Osteoblast (primary cell): Measurements from ENCODE around the gene BOK. TPM values are rescaled to one million over a fixed set of nuclear protein-coding genes. Genes with fewer than 3 reads are reported as not detected.

Experiments used
- DNase-seq: peaks from one replicate; pipeline ENCODE4 v3.0.0; 2011; ENCODE audit warnings: low spot score, mixed read lengths; ENCODE audit not compliant: insufficient read length; ENCODE audit errors: missing footprints
- H2AFZ ChIP-seq: 2 replicates; pipeline ENCODE4 v1.6.0; 2011; ENCODE audit warnings: mild to moderate bottlenecking, low read length
- H3K27ac ChIP-seq: 2 replicates; pipeline ENCODE4 v1.5.1; 2011; ENCODE audit warnings: mild to moderate bottlenecking, low read depth, low read length, moderate library complexity
- H3K27me3 ChIP-seq: 2 replicates; pipeline ENCODE4 v1.6.0; 2012; ENCODE audit warnings: mild to moderate bottlenecking, control low read depth, inconsistent platforms, low read length, moderate library complexity; ENCODE audit not compliant: insufficient read depth
- H3K36me3 ChIP-seq: 2 replicates; pipeline ENCODE4 v1.5.1; 2011; ENCODE audit warnings: mild to moderate bottlenecking, low read length, control low read depth, moderate library complexity; ENCODE audit not compliant: insufficient read depth
- H3K4me1 ChIP-seq: 2 replicates; pipeline ENCODE4 v1.5.1; 2011; ENCODE audit warnings: mild to moderate bottlenecking, low read length, control low read depth, moderate library complexity; ENCODE audit not compliant: insufficient read depth
- H3K4me2 ChIP-seq: 2 replicates; pipeline ENCODE4 v1.6.0; 2011; ENCODE audit warnings: mild to moderate bottlenecking, low read length; ENCODE audit not compliant: insufficient read depth
- H3K4me3 ChIP-seq: fragments of 200-600 bp; sonication (generic); 3 replicates; pipeline ENCODE4 v1.5.1; 2012; ENCODE audit warnings: mild to moderate bottlenecking, low read length, inconsistent platforms; ENCODE audit not compliant: insufficient read depth
- H3K79me2 ChIP-seq: 2 replicates; pipeline ENCODE4 v1.6.0; 2012; ENCODE audit warnings: mild to moderate bottlenecking, low read length, control low read depth, inconsistent platforms; ENCODE audit not compliant: insufficient read depth
- H3K9me3 ChIP-seq: 2 replicates; pipeline ENCODE4 v1.5.1; 2011; ENCODE audit warnings: low read depth, low read length, control low read depth
- H4K20me1 ChIP-seq: 2 replicates; pipeline ENCODE4 v1.6.0; 2012; ENCODE audit warnings: mild to moderate bottlenecking, low read length, control low read depth; ENCODE audit not compliant: insufficient read depth
- total RNA-seq: library from RNA; depleted of rRNA; stranded (reverse); fragments of >200 nt; gene quantifications from 2 replicates; pipeline ENCODE4 v1.2.3, GENCODE V29; 2012
- TF ChIP-seq, protein P1 (sequence below): IDR thresholded peaks from 2 replicates; pipeline ENCODE4 v1.5.1; 2011; ENCODE audit warnings: mild to moderate bottlenecking, low read depth, low read length, moderate library complexity; ENCODE audit errors: extremely low read depth

BOK gene
- total RNA-seq, 1 donor: 41.3 TPM

DNA sequence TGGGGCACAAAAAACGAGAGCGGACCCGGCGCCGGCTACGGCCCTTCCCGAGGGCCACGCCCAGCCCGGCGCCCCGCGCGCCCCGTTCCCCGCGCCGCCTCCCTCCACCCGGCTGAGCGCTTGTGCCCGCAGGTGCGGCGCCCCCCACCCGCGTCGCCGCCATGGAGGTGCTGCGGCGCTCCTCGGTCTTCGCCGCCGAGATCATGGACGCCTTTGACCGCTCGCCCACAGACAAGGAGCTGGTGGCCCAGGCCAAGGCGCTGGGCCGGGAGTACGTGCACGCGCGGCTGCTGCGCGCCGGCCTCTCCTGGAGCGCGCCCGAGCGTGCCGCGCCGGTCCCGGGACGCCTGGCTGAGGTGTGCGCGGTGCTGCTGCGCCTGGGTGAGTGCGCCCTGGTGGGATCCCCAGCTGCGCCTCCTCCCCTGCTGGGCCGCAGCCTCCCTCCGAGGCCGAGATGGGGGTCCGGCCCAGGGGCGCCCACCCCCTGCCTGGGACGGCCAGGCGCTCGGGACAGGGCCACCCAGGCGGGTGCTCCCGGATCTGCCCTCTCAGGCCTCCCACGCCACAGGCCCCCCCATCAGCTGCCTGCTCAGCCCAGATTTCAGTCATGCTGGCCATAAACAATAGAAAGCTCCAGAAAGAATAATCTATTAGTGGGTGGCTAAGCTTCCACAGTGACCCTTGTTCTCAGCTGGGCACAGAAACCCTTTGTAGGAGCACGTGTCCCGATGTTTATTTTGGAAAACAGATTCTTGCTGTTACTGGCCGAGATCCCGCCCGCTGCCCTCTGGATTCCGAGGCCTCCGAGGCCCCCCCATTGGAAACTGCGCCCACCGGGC, 997 bp downstream of the BOK start:
- Histone ChIP-seq H4K20me1 (peaks cover 38% of the 10 kb centered on the region), H3K4me2 (peak overlapping the region; percentile 82), H3K4me3 (peak overlapping the region; percentile 83), H2AFZ (peak overlapping the region; percentile 34), H3K4me1 (peaks cover 26% of the 10 kb centered on the region), H3K9me3 (no peaks in the 10 kb centered on the region), H3K36me3 (peaks cover 14% of the 10 kb centered on the region), H3K27ac (peak overlapping the region; percentile 37), H3K79me2 (peaks cover 38% of the 10 kb centered on the region), H3K27me3 (no peaks in the 10 kb centered on the region)
- DNase-seq: peak; percentile 95
- TF ChIP-seq, protein P1, sequence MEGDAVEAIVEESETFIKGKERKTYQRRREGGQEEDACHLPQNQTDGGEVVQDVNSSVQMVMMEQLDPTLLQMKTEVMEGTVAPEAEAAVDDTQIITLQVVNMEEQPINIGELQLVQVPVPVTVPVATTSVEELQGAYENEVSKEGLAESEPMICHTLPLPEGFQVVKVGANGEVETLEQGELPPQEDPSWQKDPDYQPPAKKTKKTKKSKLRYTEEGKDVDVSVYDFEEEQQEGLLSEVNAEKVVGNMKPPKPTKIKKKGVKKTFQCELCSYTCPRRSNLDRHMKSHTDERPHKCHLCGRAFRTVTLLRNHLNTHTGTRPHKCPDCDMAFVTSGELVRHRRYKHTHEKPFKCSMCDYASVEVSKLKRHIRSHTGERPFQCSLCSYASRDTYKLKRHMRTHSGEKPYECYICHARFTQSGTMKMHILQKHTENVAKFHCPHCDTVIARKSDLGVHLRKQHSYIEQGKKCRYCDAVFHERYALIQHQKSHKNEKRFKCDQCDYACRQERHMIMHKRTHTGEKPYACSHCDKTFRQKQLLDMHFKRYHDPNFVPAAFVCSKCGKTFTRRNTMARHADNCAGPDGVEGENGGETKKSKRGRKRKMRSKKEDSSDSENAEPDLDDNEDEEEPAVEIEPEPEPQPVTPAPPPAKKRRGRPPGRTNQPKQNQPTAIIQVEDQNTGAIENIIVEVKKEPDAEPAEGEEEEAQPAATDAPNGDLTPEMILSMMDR: no peak

DNA sequence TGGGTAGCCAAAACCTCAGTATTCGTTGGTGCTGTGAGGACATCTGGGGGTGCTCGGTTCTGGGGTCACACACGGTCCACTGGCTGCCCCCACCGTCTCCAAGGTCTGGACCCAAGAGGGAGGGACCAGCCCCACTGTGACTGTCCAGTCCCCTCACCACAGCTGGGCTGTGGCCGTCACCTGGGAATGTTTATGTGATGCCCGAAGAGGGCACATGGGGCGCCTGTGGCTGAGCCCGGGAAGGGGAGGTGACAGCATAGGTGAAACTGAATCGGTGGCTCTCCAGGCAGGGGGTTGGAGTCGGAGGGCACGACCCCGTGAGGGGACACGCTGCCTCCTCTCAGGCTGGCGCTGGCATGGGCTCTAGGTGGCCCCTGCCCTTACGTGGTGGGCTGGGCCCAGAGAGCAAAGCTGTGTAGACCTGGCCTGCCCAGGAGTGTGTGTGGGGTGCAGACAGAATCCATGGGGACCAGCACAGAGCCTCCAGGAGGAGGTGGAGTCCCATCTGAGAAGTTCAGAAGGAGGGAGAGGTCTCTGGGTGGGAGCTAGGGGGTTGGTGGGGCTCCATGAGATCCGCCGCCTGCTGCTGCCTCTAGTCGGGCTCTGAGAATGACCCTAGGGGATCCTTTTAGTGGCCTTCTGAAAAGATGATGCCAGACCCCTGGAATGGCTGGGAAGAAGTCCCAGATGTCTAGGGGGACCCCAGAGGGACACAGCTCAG, 1.8 kb downstream of the BOK start:
- Histone ChIP-seq H3K9me3 (no peaks in the 10 kb centered on the region), H3K4me3 (peak overlapping the region; percentile 83), H4K20me1 (peaks cover 41% of the 10 kb centered on the region), H3K36me3 (peaks cover 14% of the 10 kb centered on the region), H3K79me2 (peaks cover 45% of the 10 kb centered on the region), H3K27me3 (no peaks in the 10 kb centered on the region), H3K27ac (peak overlapping the region; percentile 48), H3K4me1 (peaks cover 26% of the 10 kb centered on the region), H2AFZ (no peak overlapping the region), H3K4me2 (peak overlapping the region; percentile 82)
- TF ChIP-seq, protein P1: no peak
- DNase-seq: peak; percentile 83

DNA sequence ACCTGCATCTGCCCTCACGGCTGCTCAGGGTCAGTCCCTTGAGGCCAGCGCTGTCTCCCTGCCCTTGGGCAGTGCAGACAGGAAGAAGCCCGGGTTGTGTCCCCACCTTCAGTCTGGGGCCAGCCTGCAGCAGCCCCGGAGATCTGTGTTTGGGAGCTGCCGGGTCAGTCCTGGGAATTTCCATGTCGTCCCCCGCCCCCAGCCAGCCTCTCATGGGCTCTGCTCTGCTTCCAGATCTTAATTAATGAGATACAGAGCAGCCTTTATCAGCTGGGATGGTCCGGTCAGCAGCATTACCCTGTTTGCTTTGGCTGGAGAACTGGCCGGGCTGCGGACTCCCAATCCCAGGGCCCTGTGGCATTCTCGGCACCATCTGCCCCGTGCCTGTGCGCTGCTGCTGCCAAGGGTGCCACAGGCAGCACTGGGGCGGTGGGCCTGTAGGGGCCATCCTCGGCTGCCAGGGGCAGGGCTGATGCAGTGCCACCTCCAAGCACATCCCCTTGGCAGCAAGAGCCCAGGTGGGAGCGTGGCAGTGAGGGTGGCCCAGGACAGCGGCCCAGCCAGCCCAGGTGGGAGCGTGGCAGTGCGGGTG, 2.4 kb downstream of the BOK start:
- peaks cover 26% of the 10 kb centered on the region for H3K4me1 ChIP-seq
- no peak overlapping the region for H2AFZ ChIP-seq
- H3K4me3 ChIP-seq: peak overlapping the region; percentile 83
- H3K4me2 ChIP-seq: peak overlapping the region; percentile 82
- H3K79me2 ChIP-seq: peaks cover 49% of the 10 kb centered on the region
- TF ChIP-seq, protein P1: no peak
- H3K27me3 ChIP-seq: no peaks in the 10 kb centered on the region
- H3K36me3 ChIP-seq: peaks cover 14% of the 10 kb centered on the region
- H3K9me3 ChIP-seq: no peaks in the 10 kb centered on the region
- peaks cover 44% of the 10 kb centered on the region for H4K20me1 ChIP-seq
- peak overlapping the region; percentile 48 for H3K27ac ChIP-seq
- DNase-seq: peak; percentile 96
